ENCODE data around the gene SLC39A9. TPM values are rescaled to one million over a fixed set of nuclear protein-coding genes. Genes with fewer than 3 reads are reported as not detected.

Gene SLC39A9
- total RNA-seq (2021; ENCODE audit: unreplicated experiment) (80.2 TPM), Bru-seq, nascent RNA (percentile 83 among the genes with signal in this experiment), BruChase-seq, experiment 1, labeled RNA remaining after a 6-hour chase (percentile 94 among the genes with signal in this experiment), BruChase-seq, experiment 2, labeled RNA remaining after a 2-hour chase (percentile 87 among the genes with signal in this experiment)
- polyA plus RNA-seq (2012) = 40.9 and 43.0 TPM in 2 replicates
- long read RNA-seq, full-length matches to known transcripts = 30 of 52 reads
- long read RNA-seq, partial matches to known transcripts = 20 of 52 reads
- long read RNA-seq, other reads (novel, unspliced or antisense) = 2 of 52 reads

DNA sequence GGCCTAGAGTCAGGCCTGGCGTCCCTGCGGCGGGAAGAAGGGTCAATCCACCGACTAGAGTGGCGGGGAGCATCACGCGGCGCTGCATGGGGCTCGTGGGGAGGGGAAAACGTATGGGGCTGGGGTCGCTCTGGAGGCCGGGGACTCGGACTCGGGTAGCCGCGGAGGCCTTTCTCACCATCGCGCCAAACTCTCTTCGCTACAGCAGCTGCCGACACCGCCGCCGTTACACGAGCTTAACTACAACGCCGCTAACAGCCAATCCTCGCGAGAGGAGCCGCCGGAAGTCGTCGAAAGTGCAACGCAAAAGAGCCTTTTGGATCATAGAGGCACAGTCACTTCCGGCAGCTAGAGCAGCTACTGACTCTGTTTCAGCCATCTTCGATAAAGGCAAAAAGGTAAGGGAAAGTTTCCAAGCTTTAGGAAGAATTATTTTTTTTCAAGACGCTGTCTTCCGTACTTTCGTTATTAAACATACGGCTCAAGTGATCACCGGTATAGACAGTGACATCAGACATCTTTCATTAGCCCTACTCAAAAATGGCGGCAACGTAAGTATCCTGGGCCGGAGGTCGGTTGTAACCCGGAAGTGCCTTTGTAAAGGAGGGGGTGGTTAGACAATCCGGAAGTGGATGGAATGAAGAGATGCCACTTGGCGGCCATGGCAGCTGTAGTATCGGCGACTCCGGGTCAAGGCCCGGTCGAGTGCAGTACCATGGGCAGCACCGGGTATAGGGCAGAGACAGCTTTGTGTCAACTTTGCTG, at the start of gene SLC39A9, which contains the start of gene ERH:
Gene SLC39A9 (plus strand): TSS at position 640 of the 765 bp plus-strand sequence. CDS start 678 bp downstream, outside the sequence.
Gene ERH (minus strand): TSS at position 247 of the 765 bp plus-strand sequence. CDS start 66 bp downstream, at position 181.
- peak; percentile 91 for ATAC-seq
- H3K27ac ChIP-seq (ENCODE audit: low read depth, low read length) = peak within 1 kb of the TSS; percentile 91
- peaks cover 15 to 19% of the 10 kb centered on the region in 2 experiments; a peak in 3 of 4 replicates for H3K4me1 ChIP-seq (ENCODE audit: control insufficient read depth in 1 of 2, insufficient read depth in 2 of 2, low read length in 2 of 2)
- CTCF ChIA-PET = interaction anchor here (0.8 to 1.5 kb wide), 2 partner anchors 61 to 77 kb away, joined by 3 to 4 read pairs; no protein-coding TSS in a partner anchor
- H3K36me3 ChIP-seq (ENCODE audit: control insufficient read depth in 1 of 2, insufficient read depth in 2 of 2, low read length in 2 of 2) = peaks cover 27 to 35% of the 10 kb centered on the region in 2 experiments
- H3K9me3 ChIP-seq (ENCODE audit: control insufficient read depth in 1 of 2, insufficient read depth in 1 of 2, low read depth in 1 of 2, low read length in 2 of 2) = no peaks in the 10 kb centered on the region
- H3K4me3 ChIP-seq (replicated peaks in 1 of 2; ENCODE audit: low read depth in 1 of 2, low read length in 2 of 2) = peak within 1 kb of the TSS; percentile 94 to 95
- no TSS peak for BruUV-seq (replicated peaks)
- peaks cover 97% of the 10 kb centered on the region for H3K79me2 ChIP-seq (ENCODE audit: insufficient read depth, low read length)
- intact Hi-C loops (cut with micrococcal nuclease) = no loop called here
- H3K9me2 ChIP-seq (ENCODE audit: insufficient read depth) = no peaks in the 10 kb centered on the region
- H3K4me2 ChIP-seq (ENCODE audit: low read length) = peak within 1 kb of the TSS; percentile 92
- peak within 1 kb of the TSS; percentile 98 for H3K9ac ChIP-seq (ENCODE audit: low read length)
- RAD21 ChIA-PET (ENCODE audit: low non-redundant PET in 1 of 2, low total read pairs in 2 of 2, uncharacterized antibody in 2 of 2, unreplicated experiment in 2 of 2) = no interaction called here
- H2AFZ ChIP-seq (ENCODE audit: low read depth, low read length, poor library complexity, severe bottlenecking) = peak within 1 kb of the TSS; percentile 47
- H3K27me3 ChIP-seq (ENCODE audit: insufficient read depth, low read length) = no peaks in the 10 kb centered on the region
- POLR2A ChIA-PET = interaction anchor here (0.8 to 1.4 kb wide), 3 partner anchors 22 to 242 kb away, joined by 3 to 4 read pairs (median 4); no protein-coding TSS in a partner anchor
- peaks cover 7% of the 10 kb centered on the region; the same call in 1 of the 2 replicates for H4K20me1 ChIP-seq (ENCODE audit: insufficient read depth)
- DNase-seq (ENCODE audit: low read depth, low spot score) = peak; percentile 95
- TF ChIP-seq ZFX (IDR thresholded peaks at IDR 0.05) = peak; percentile 99
- TF ChIP-seq SRF (IDR thresholded peaks at IDR 0.05; ENCODE audit: low read depth) = 0 out of 2 replicates have a peak, but pooled peaks have one; percentile 40
- TF ChIP-seq, protein P1, sequence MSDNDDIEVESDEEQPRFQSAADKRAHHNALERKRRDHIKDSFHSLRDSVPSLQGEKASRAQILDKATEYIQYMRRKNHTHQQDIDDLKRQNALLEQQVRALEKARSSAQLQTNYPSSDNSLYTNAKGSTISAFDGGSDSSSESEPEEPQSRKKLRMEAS (IDR thresholded peaks at IDR 0.05) = peak; percentile 71
- peak; percentile 72 for TF ChIP-seq SIN3A (IDR thresholded peaks at IDR 0.05; ENCODE audit: low read depth)
- no peak for TF ChIP-seq CTCF (IDR thresholded peaks at IDR 0.05 in 2 of 3, conservative IDR thresholded peaks at IDR 0.05 in 1 of 3; ENCODE audit: borderline replicate concordance in 1 of 3, insufficient read depth in 1 of 3, low read depth in 2 of 3, low read length in 2 of 3)
- no peak for TF ChIP-seq RAD21 (IDR thresholded peaks at IDR 0.05; ENCODE audit: low read depth)
- TF ChIP-seq TCF7L2 (IDR thresholded peaks at IDR 0.05; ENCODE audit: borderline replicate concordance, extremely low read depth, insufficient read depth, insufficient read length) = peak; percentile 44
- no peak for TF ChIP-seq FOSL1 (IDR thresholded peaks at IDR 0.05; ENCODE audit: low read depth)
- peak; percentile 95 for TF ChIP-seq EGR1 (IDR thresholded peaks at IDR 0.05; ENCODE audit: low read depth)
- TF ChIP-seq CBX3 (IDR thresholded peaks at IDR 0.05; ENCODE audit: low read depth) = no peak
- peak; percentile 94 for TF ChIP-seq ELF1 (IDR thresholded peaks at IDR 0.05; ENCODE audit: borderline replicate concordance, low read depth)
- TF ChIP-seq ATF3 (IDR thresholded peaks at IDR 0.05) = no peak
- TF ChIP-seq YY1 (IDR thresholded peaks at IDR 0.05; ENCODE audit: extremely low read depth, insufficient replicate concordance, low read depth, low read length) = peak; percentile 94
- TF ChIP-seq EZH2 (IDR thresholded peaks at IDR 0.05) = no peak
- no peak for TF ChIP-seq ZNF274 (IDR thresholded peaks at IDR 0.05; ENCODE audit: low read depth, low read length)
- TF ChIP-seq SP1 (IDR thresholded peaks at IDR 0.05; ENCODE audit: low read depth) = peak; percentile 37; the same call in 1 of the 2 replicates
- peak; percentile 87 for TF ChIP-seq POLR2A (IDR thresholded peaks at IDR 0.05; ENCODE audit: borderline replicate concordance, extremely low read depth, insufficient read depth, insufficient read length)
- TF ChIP-seq ZBTB33 (IDR thresholded peaks at IDR 0.05; ENCODE audit: extremely low read depth, insufficient replicate concordance, low read length) = peak; percentile 95
- TF ChIP-seq CEBPB (IDR thresholded peaks at IDR 0.05; ENCODE audit: low read depth) = no peak
- no peak for TF ChIP-seq EZH2phosphoT487 (IDR thresholded peaks at IDR 0.05; ENCODE audit: borderline replicate concordance)
